ENCODE measurements around the gene RELN.
"Not testable (repeated sequence)": the region's sequence is repeated elsewhere in the genome, so short reads cannot be mapped to it uniquely, and the experiment has no call there.

The RELN gene

DNA sequence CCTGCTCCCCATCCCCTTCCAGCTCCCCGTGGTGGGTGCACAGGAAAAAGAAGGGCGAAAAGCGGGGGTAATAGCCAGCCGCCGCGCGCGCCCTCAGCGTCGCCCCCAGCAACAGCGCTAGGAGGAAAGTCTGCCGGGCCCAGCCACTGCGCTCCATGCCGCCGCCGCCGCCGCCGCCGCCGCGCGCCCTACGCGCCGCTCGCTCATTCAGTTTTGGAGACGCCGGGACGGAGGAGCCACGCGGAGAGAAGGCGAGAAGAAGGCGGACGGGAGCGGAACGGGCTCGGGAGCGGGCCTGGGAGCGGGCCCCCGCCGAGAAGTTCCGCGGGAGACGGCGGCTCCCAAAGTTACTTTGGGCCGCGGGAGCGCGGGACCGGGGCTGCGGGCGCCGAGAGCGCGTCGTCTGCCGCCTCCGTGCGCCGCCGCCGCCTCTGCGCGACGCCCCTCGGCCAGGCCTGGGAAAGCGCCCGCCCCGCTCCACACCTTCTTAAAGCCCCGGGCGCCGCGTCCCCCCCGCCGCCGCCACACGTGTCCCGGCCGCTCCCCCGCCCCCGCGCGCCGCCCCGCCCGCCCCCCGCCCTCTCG, at the start of gene RELN:
TSS of gene RELN (minus strand) at position 459 of the 585 bp plus-strand sequence. CDS start at position 157, 302 bp downstream.
- DNase-seq = peak; percentile 86

GRCh38 chr7:104038136-104038535, 48.7 kb upstream of the RELN start:
- DNase-seq = no peak

DNA sequence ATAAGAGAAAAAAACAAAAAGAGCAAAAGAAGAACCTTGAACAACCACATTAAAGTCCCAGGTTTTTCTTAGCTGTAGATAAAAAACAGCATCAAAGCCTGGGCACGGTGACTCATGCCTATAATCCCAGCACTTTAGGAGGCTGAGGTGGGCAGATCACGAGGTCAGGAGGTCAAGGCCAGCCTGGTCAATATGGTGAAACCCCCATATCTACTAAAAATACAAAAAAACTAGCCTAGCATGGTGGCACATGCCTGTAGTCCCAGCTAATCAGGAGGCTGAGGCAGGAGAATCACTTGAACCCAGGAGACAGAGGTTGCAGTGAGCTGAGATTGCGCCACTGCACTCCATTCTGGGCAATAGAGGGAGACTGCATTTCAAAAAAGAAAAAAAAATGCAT, 47.4 kb upstream of the RELN start:
- DNase-seq = not testable (repeated sequence)

- no peak for DNase-seq
These were observed 45.9 kb upstream of the RELN start for GRCh38 chr7:104035351-104035750.

DNA sequence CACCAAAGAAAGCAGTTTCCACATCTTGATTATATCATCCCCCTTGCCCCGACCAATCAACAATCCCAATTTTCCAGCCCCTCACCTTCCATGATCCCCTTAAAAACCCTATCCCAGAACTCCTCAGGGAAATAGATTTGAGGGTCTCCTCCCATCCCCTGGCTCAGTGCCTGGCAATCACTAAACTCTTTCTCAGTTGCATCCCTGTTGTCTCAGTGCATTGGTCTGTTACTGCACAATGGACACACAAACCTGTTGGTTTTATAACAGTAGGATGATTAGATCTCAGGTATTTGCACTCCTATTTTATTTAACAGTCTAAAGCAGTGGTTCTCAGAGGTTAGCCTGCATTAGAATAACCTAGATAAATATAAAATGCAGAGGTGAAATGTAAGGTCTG, 45.2 kb upstream of the RELN start:
- no peak for DNase-seq

DNA sequence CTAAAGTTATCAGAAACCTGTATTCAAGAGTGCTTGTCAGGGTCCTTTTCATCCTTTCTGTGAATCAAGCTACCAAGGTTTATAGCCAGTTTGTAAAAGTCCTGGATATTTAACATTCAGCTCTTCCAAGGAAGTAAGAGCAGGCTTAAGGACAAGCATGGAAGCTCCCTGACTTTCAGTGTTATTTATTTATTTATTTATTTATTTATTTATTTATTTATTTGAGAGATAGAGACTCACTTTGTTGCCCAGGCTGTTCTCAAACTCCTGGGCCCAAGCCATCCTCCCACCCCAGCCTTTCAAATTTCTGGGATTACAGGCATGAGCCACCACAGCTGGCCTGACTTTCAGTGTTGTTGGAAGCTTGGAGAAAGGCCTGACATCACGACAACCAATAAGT, 44.4 kb upstream of the RELN start:
- DNase-seq = no peak

GRCh38 chr7:104032486-104032885, 43.0 kb upstream of the RELN start:
- no peak for DNase-seq

DNA sequence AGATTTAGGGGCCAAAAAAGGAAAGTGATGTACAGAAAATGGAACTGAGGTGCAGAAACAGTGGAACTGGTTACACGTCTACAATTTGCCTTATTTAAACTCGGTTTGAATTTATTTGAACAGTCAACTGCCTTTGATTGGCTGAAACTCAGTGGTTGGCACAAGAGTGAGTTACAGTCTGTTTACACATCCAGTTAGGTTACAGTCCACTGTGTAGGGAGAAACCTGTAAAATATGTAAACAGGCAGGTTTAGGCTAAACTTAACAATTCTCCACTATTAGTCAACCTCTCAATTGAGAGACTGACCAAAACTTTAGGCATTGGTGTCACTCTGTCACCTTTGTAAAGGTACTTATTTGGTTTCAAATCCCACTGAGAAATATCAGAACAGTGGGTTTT, 40.3 kb upstream of the RELN start:
- DNase-seq = no peak

- DNase-seq = no peak
These were observed 35.2 kb upstream of the RELN start for GRCh38 chr7:104024632-104025031.

DNA sequence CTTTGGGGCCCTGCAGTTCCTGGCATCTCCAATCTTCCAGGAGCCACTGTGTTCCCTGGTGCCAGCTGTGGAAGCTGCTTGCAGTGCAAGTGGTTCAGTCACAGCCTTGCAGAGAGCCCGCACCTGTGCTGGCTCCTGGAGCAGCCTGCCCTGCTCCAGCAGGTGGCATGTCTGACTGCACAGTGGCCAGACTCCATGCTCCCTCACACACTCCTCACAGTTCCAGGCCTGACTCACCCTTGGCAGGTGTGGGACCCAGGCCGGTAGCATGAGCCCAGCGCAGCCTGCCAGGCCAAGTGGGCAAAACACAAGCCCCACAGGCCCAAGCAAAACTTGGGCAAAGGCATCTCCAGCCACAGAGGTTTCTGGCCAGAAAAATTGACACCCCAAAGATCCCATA, 33.6 kb upstream of the RELN start:
- DNase-seq = no peak

DNA sequence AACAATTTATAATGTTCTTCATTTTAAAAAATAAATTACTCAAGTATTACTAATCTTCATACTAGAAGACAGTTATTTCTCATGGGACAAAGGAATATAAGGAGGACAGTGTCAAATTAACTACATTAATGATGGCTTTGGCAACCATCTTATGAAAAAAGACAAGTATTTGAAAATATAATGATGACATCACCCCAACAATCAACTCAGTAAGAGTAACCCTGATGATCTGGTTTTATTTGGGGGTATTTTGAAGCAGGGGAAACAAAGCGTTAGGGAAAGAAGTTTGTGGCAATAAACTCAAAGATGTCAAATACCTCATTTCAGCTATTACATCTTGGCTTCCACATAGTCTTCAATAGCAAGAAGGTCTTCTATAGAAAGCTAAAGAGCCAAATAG, 29.0 kb upstream of the RELN start:
- DNase-seq = no peak

DNA sequence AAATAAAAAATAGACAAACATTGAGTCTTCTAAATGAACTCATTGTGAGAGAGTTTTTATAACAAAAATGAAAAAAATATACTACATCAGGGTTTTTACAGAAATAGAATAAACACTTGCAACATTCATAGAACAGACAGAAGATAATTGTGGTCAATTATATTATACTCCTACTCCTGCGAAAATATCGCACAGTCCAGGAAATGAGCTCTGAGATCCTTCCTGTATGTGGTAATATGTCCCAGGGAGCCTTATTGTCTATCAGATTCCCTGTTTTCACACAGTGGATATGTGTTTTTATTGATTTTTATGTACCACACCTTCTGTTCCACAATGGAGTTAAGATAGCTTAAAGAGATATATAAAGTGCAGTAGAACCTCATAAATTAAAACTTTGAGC, 27.5 kb upstream of the RELN start:
- DNase-seq = peak; percentile 62

GRCh38 chr7:104012835-104013234, 23.4 kb upstream of the RELN start:
- DNase-seq = no peak

DNA sequence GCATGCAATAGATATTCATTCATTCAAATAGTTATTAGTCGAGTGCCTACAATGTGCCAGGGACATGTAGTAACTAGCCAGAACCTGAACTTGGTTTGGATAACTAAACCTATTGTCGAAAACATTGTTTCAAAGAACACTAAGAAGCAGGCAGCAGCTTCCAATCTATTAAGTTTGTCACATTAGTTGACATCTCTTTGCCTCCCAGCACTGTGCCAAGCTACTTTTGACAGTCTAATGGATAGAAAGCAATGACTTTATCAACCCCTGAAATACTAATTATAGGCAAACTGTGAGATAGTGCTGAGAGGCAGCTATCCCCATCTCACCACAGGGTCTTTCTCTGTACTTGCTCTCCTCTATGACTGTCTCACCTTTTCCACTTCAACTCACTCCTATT, 22.4 kb upstream of the RELN start:
- DNase-seq = no peak

GRCh38 chr7:104010052-104010909, 20.8 kb upstream of the RELN start:
- no peak for DNase-seq

- no peak for DNase-seq
These were observed 18.6 kb upstream of the RELN start for GRCh38 chr7:104008107-104008506.

DNA sequence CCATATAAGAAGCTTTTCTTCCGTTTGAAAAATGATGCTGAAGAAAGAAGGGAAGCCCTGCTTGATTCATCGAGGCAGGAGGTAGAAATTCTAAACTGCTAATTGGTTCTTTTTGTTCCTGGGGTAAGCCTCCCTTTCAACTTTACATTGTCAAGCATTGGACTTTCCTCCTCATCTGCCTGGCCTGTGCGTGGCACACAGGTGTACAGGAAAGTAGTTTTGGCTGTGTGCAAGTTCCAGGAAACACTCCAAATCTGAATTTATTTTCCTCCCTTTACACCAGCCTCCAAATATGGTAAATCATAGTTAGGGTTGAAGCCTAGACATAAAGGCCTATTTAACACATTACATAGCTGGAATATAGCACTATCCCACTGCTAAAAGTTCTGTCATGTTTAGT, 18.2 kb upstream of the RELN start:
- DNase-seq = no peak

- no peak for DNase-seq
These were observed 15.7 kb upstream of the RELN start for GRCh38 chr7:104005197-104005596.

- no peak for DNase-seq
These were observed 7.2 kb upstream of the RELN start for GRCh38 chr7:103996639-103997038.

- DNase-seq = peak; percentile 19
These were observed 6.6 kb upstream of the RELN start for GRCh38 chr7:103996017-103996551.

GRCh38 chr7:103995554-103995953, 6.1 kb upstream of the RELN start:
- DNase-seq = no peak

GRCh38 chr7:103993551-103993950, 4.1 kb upstream of the RELN start:
- no peak for DNase-seq

GRCh38 chr7:103991406-103991805, 1.9 kb upstream of the RELN start:
- no peak for DNase-seq

GRCh38 chr7:103990991-103991390, 1.5 kb upstream of the RELN start:
- DNase-seq = peak; percentile 43

Measured in NCI-H82 (cell line).